Measurements from ENCODE around the gene ALPK3.

The ALPK3 gene

GRCh38 chr15:84813435-84813834 is 3.7 kb upstream of the ALPK3 start:
- no peaks in the 10 kb centered on the region for H3K9me3 ChIP-seq (ENCODE audit: control insufficient read depth, insufficient read depth, low read length)
- H3K36me3 ChIP-seq (ENCODE audit: control insufficient read depth, insufficient read depth, low read length) = no peaks in the 10 kb centered on the region
- no peaks in the 10 kb centered on the region for H3K27me3 ChIP-seq (ENCODE audit: control insufficient read depth, insufficient read depth, low read length)
- no peak for DNase-seq (ENCODE audit: low read depth, low spot score)
- peaks cover 1% of the 10 kb centered on the region; the same call in 1 of the 2 replicates for H3K4me1 ChIP-seq (ENCODE audit: control insufficient read depth, insufficient read depth, low read length)
- no peak overlapping the region for H3K27ac ChIP-seq (ENCODE audit: low read length)
- no CpG with 5 or more reads among the region's 1 CpG for WGBS (ENCODE audit: insufficient coverage, insufficient read length)
- H3K4me3 ChIP-seq (ENCODE audit: low read length) = no peak overlapping the region

- WGBS (ENCODE audit: insufficient coverage, insufficient read length) = no CpG with 5 or more reads among the region's 1 CpG
- Histone ChIP-seq H3K4me3 (ENCODE audit: low read length) (no peak overlapping the region), H3K27me3 (ENCODE audit: control insufficient read depth, insufficient read depth, low read length) (no peaks in the 10 kb centered on the region), H3K36me3 (ENCODE audit: control insufficient read depth, insufficient read depth, low read length) (no peaks in the 10 kb centered on the region), H3K27ac (ENCODE audit: low read length) (no peak overlapping the region), H3K9me3 (ENCODE audit: control insufficient read depth, insufficient read depth, low read length) (no peaks in the 10 kb centered on the region), H3K4me1 (ENCODE audit: control insufficient read depth, insufficient read depth, low read length) (peaks cover 5% of the 10 kb centered on the region)
- no peak for DNase-seq (ENCODE audit: low read depth, low spot score)
Observed at GRCh38 chr15:84813931-84814330, 3.2 kb upstream of the ALPK3 start.

DNA sequence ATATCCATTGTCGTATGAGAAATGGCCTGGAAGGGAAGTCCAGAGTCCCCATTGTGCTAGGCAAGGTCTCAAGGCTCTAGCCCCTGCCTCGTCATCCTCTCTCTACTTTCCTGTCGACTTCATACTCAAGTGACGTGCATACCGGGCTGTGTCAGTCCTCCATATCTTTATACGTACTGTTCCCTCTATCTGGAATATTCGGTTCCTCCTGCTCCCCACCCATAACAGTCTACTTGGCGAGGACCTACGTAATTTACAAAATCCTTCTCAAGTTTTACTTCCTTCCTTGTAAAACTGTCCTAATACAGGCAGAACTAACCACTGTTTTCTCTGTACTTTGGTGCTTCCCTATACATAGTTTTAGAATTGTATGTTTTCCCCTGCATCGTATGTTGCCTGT is 2.2 kb upstream of the ALPK3 start:
- Histone ChIP-seq H3K27me3 (ENCODE audit: control insufficient read depth, insufficient read depth, low read length) (no peaks in the 10 kb centered on the region), H3K27ac (ENCODE audit: low read length) (no peak overlapping the region), H3K4me3 (ENCODE audit: low read length) (no peak overlapping the region), H3K4me1 (ENCODE audit: control insufficient read depth, insufficient read depth, low read length) (peaks cover 6% of the 10 kb centered on the region), H3K36me3 (ENCODE audit: control insufficient read depth, insufficient read depth, low read length) (no peaks in the 10 kb centered on the region), H3K9me3 (ENCODE audit: control insufficient read depth, insufficient read depth, low read length) (no peaks in the 10 kb centered on the region)
- WGBS (ENCODE audit: insufficient coverage, insufficient read length) = no CpG with 5 or more reads among the region's 10 CpGs
- no peak for DNase-seq (ENCODE audit: low read depth, low spot score)

- Histone ChIP-seq H3K4me3 (ENCODE audit: low read length) (peak overlapping the region; percentile 32; the same call in 1 of the 2 replicates), H3K4me1 (ENCODE audit: control insufficient read depth, insufficient read depth, low read length) (peaks cover 6% of the 10 kb centered on the region), H3K27me3 (ENCODE audit: control insufficient read depth, insufficient read depth, low read length) (no peaks in the 10 kb centered on the region), H3K36me3 (ENCODE audit: control insufficient read depth, insufficient read depth, low read length) (no peaks in the 10 kb centered on the region), H3K9me3 (ENCODE audit: control insufficient read depth, insufficient read depth, low read length) (no peaks in the 10 kb centered on the region), H3K27ac (ENCODE audit: low read length) (no peak overlapping the region)
- DNase-seq (ENCODE audit: low read depth, low spot score) = no peak
- WGBS (ENCODE audit: insufficient coverage, insufficient read length) = no CpG with 5 or more reads among the region's 27 CpGs
Observed at GRCh38 chr15:84817466-84818081, 418 bp downstream of the ALPK3 start.

- no peak for DNase-seq (ENCODE audit: low read depth, low spot score)
- WGBS (ENCODE audit: insufficient coverage, insufficient read length) = no CpG with 5 or more reads among the region's 9 CpGs
- Histone ChIP-seq H3K36me3 (ENCODE audit: control insufficient read depth, insufficient read depth, low read length) (no peaks in the 10 kb centered on the region), H3K9me3 (ENCODE audit: control insufficient read depth, insufficient read depth, low read length) (no peaks in the 10 kb centered on the region), H3K27me3 (ENCODE audit: control insufficient read depth, insufficient read depth, low read length) (no peaks in the 10 kb centered on the region), H3K4me3 (ENCODE audit: low read length) (peak overlapping the region; percentile 3; the same call in 1 of the 2 replicates), H3K27ac (ENCODE audit: low read length) (no peak overlapping the region), H3K4me1 (ENCODE audit: control insufficient read depth, insufficient read depth, low read length) (peaks cover 6% of the 10 kb centered on the region)
Observed at GRCh38 chr15:84818261-84819131, 1.3 kb downstream of the ALPK3 start.

DNA sequence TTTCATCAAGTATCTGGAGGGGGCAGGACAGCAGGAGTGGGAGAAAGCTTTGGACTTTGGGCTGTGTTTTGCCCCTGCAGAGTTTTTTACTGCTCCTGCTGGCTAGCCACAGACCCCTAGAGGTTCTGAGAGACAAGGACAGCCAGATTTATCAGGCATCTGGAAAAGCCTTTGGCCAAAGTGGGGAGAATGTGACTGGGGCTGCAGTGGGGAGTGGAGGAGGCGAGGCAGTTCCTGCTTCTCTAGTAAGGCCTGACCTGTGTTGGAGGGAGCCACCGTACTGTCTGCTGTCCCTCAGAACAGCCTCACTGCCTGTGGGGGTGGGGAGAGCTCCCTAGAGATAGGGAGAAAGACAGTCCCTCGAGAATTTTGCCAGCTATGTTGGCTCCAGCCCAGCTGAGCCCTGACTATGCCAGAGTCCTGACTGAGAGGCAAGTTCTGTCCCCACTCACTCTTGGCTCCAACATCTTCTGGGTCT is 2.2 kb downstream of the ALPK3 start:
- no peak for DNase-seq (ENCODE audit: low read depth, low spot score)

GRCh38 chr15:84819791-84820190 is 2.6 kb downstream of the ALPK3 start:
- H3K27me3 ChIP-seq (ENCODE audit: control insufficient read depth, insufficient read depth, low read length) = no peaks in the 10 kb centered on the region; the same call in 1 of the 2 replicates
- H3K36me3 ChIP-seq (ENCODE audit: control insufficient read depth, insufficient read depth, low read length) = no peaks in the 10 kb centered on the region
- H3K27ac ChIP-seq (ENCODE audit: low read length) = no peak overlapping the region
- no peaks in the 10 kb centered on the region for H3K9me3 ChIP-seq (ENCODE audit: control insufficient read depth, insufficient read depth, low read length)
- DNase-seq (ENCODE audit: low read depth, low spot score) = no peak
- H3K4me1 ChIP-seq (ENCODE audit: control insufficient read depth, insufficient read depth, low read length) = peaks cover 6% of the 10 kb centered on the region
- WGBS (ENCODE audit: insufficient coverage, insufficient read length) = no CpG with 5 or more reads among the region's 2 CpGs
- no peak overlapping the region for H3K4me3 ChIP-seq (ENCODE audit: low read length)

More for the DNA sequence above, 2.2 kb downstream of the ALPK3 start:
- Histone ChIP-seq H3K36me3 (ENCODE audit: control insufficient read depth, insufficient read depth, low read length) (no peaks in the 10 kb centered on the region), H3K4me1 (ENCODE audit: control insufficient read depth, insufficient read depth, low read length) (peaks cover 6% of the 10 kb centered on the region), H3K27me3 (ENCODE audit: control insufficient read depth, insufficient read depth, low read length) (no peaks in the 10 kb centered on the region), H3K9me3 (ENCODE audit: control insufficient read depth, insufficient read depth, low read length) (no peaks in the 10 kb centered on the region), H3K27ac (ENCODE audit: low read length) (no peak overlapping the region), H3K4me3 (ENCODE audit: low read length) (no peak overlapping the region)
- no CpG with 5 or more reads among the region's 3 CpGs for WGBS (ENCODE audit: insufficient coverage, insufficient read length)

- Histone ChIP-seq H3K27ac (ENCODE audit: low read length) (no peak overlapping the region), H3K9me3 (ENCODE audit: control insufficient read depth, insufficient read depth, low read length) (no peaks in the 10 kb centered on the region), H3K36me3 (ENCODE audit: control insufficient read depth, insufficient read depth, low read length) (no peaks in the 10 kb centered on the region), H3K4me3 (ENCODE audit: low read length) (no peak overlapping the region), H3K27me3 (ENCODE audit: control insufficient read depth, insufficient read depth, low read length) (no peaks in the 10 kb centered on the region; the same call in 1 of the 2 replicates), H3K4me1 (ENCODE audit: control insufficient read depth, insufficient read depth, low read length) (peaks cover 6% of the 10 kb centered on the region)
- DNase-seq (ENCODE audit: low read depth, low spot score) = no peak
- WGBS (ENCODE audit: insufficient coverage, insufficient read length) = no CpG with 5 or more reads among the region's 8 CpGs
Observed at GRCh38 chr15:84821501-84822021, 4.4 kb downstream of the ALPK3 start.

DNA sequence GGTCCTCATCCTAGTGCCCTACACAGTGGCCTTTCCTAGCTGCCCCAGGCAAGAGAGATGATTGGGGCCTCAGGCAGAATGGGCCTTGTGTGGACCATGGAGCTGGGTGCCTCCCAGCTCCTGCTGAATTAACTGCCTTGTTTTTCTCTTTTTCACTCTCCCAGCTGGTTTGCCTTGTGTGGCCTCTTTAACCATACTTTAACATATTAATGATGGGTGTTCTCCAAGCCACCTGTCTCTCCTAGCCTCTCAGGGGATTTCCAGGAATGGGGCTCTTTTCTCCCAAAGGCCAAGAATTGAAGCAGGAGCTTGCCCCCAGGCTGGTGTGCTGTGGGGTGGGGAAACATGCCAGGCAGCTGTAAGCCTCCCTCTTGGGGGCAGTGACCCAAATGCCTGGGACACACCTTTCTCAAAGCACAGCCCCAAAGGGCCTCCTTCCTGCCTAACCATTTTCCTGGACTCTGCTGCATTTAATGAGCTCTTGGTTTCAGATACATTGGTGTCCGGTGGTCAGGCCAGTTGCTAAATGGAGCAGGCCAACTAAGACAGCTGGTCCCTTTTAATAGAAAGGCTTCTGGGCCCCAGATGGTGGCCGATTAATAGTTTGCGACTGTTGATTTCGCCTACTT is 5.6 kb downstream of the ALPK3 start:
- DNase-seq (ENCODE audit: low read depth, low spot score) = no peak
- H3K4me3 ChIP-seq (ENCODE audit: low read length) = no peak overlapping the region
- WGBS (ENCODE audit: insufficient coverage, insufficient read length) = no CpG with 5 or more reads among the region's 4 CpGs
- H3K27me3 ChIP-seq (ENCODE audit: control insufficient read depth, insufficient read depth, low read length) = no peaks in the 10 kb centered on the region; the same call in 1 of the 2 replicates
- peaks cover 6% of the 10 kb centered on the region for H3K4me1 ChIP-seq (ENCODE audit: control insufficient read depth, insufficient read depth, low read length)
- no peak overlapping the region for H3K27ac ChIP-seq (ENCODE audit: low read length)
- 0 out of 2 replicates have a peak, but pooled peaks cover 4% of the 10 kb centered on the region for H3K36me3 ChIP-seq (ENCODE audit: control insufficient read depth, insufficient read depth, low read length)
- H3K9me3 ChIP-seq (ENCODE audit: control insufficient read depth, insufficient read depth, low read length) = no peaks in the 10 kb centered on the region

DNA sequence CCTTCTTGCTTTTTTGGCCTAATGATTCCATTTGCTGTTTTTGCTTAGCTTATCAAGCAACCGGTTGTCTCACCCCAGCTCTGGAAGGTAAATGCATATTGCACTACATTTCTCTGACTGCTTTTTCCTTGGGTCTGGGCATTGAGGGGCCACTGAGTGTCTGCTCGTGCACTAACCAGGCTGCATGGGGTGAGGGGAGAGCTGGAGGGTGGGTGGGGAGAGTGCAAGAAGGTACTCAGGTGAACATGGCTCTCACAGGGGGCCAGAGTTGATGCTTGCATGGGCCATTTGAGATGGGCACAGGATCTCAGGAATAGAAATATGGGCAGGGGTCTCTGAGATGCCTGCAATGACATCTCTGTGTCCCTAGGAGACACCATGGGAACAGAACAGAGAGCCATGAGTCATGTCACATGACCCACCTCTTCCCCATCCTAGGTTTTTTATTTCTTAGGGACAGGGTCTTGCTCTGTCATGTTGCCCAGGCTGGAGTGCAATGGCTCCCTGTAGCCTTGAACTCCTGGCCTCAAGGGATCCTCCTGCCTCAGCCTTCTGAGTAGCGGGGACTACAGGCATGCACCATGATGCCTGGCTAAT is 6.2 kb downstream of the ALPK3 start:
- H3K36me3 ChIP-seq (ENCODE audit: control insufficient read depth, insufficient read depth, low read length) = 0 out of 2 replicates have a peak, but pooled peaks cover 4% of the 10 kb centered on the region
- no CpG with 5 or more reads among the region's 3 CpGs for WGBS (ENCODE audit: insufficient coverage, insufficient read length)
- H3K9me3 ChIP-seq (ENCODE audit: control insufficient read depth, insufficient read depth, low read length) = no peaks in the 10 kb centered on the region
- H3K27ac ChIP-seq (ENCODE audit: low read length) = no peak overlapping the region
- no peak for DNase-seq (ENCODE audit: low read depth, low spot score)
- no peak overlapping the region for H3K4me3 ChIP-seq (ENCODE audit: low read length)
- H3K27me3 ChIP-seq (ENCODE audit: control insufficient read depth, insufficient read depth, low read length) = no peaks in the 10 kb centered on the region; the same call in 1 of the 2 replicates
- peaks cover 6% of the 10 kb centered on the region for H3K4me1 ChIP-seq (ENCODE audit: control insufficient read depth, insufficient read depth, low read length)

All from iPS DF 6.9 (cell line).